ENCODE data around the gene SPOUT1. TPM values are rescaled to one million over a fixed set of nuclear protein-coding genes. Genes with fewer than 3 reads are reported as not detected.
A peak's percentile ranks its signal among the peaks of the same experiment; 100 is the strongest.
"Not testable (repeated sequence)": the region's sequence is repeated elsewhere in the genome, so short reads cannot be mapped to it uniquely, and the experiment has no call there.

SPOUT1 gene
- 10 to 100 TPM; 60.5 to 75.0 TPM for total RNA-seq

DNA sequence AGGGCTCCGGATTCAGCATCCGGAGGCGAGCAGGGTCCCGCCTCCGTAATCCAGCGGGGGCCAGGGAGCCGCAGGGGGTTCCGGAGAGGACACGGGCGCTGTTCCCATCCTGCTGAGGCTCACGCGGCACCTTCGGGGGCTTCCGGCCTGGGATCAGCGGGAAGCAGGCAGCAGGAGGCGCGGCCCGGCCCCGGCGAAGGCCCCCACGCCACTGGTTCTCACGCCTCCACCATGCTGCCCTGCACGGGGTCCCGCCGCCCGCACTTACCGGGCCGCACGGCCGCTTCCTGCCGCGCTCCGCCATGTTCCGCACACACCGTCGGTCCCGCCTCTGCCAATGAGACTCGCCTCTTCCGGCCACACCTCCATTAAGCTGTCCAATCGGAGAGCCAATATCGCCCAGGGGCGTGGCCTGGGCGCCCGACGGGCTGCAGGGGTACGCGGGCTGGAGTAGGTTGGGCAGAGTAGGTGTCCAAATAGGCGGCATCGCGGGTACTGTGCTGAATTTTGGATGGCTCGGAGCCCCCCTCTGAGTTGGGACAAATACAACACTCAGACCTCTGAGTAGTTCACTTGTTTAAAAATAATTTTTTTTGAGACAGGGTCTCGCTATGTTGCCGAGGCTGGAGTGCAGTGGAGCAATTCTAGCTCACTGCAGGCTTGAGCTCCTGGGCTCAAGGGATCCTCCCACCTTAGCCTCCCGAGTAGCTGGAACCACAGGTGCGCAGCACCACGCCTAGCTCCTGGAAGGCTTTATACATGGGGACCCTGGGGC lies at the start of gene SPOUT1:
Gene SPOUT1, minus strand, starts transcription at position 318 of the 775 bp plus-strand sequence. Its CDS starts 14 bp downstream, at position 304.
- Mint-ChIP-seq H3K27ac (peak within 1 kb of the TSS; percentile 92), H3K4me1 (peaks cover 26% of the 10 kb centered on the region), H3K9me3 (no peaks in the 10 kb centered on the region), H3K4me3 (peak within 1 kb of the TSS; percentile 94), H3K36me3 (ENCODE audit: low read depth) (peaks cover 28% of the 10 kb centered on the region), H3K27me3 (no peaks in the 10 kb centered on the region)
- peak; percentile 96 for DNase-seq
- POLR2A ChIA-PET: interaction anchor here (1.0 kb wide), 1 partner anchor 11 kb away, joined by 12 read pairs; the partner anchor contains the start of gene ENDOG
- CTCF ChIA-PET: interaction anchor here (0.8 to 1.8 kb wide), 7 partner anchors 9 to 293 kb away, joined by 3 to 29 read pairs (median 4); partner anchors contain the start of gene ENDOG

- CTCF ChIA-PET: interaction anchor here (0.6 to 3.3 kb wide), 8 partner anchors 15 to 1716 kb away, joined by 3 to 11 read pairs (median 4); partner anchors contain the start of gene ENDOG
- Mint-ChIP-seq H3K27me3 (no peaks in the 10 kb centered on the region), H3K36me3 (ENCODE audit: low read depth) (peaks cover 12% of the 10 kb centered on the region), H3K27ac (no peak overlapping the region), H3K4me1 (peaks cover 32% of the 10 kb centered on the region), H3K9me3 (no peaks in the 10 kb centered on the region), H3K4me3 (no peak overlapping the region)
- POLR2A ChIA-PET: interaction anchor here (0.7 kb wide), 2 partner anchors 29 to 33 kb away, joined by 3 read pairs; no protein-coding TSS in a partner anchor
- DNase-seq: no peak
Measured at GRCh38 chr9:128877852-128878251, 48.3 kb upstream of the SPOUT1 start.

GRCh38 chr9:128870941-128871265 lies 41.3 kb upstream of the SPOUT1 start:
- H3K36me3 Mint-ChIP-seq (ENCODE audit: low read depth); POLR2A ChIA-PET: not testable (repeated sequence)
- CTCF ChIA-PET: interaction anchor here (0.6 to 1.5 kb wide), 5 partner anchors 9 to 75 kb away, joined by 3 to 7 read pairs (median 6); partner anchors contain the start of genes KYAT1 and LRRC8A

DNA sequence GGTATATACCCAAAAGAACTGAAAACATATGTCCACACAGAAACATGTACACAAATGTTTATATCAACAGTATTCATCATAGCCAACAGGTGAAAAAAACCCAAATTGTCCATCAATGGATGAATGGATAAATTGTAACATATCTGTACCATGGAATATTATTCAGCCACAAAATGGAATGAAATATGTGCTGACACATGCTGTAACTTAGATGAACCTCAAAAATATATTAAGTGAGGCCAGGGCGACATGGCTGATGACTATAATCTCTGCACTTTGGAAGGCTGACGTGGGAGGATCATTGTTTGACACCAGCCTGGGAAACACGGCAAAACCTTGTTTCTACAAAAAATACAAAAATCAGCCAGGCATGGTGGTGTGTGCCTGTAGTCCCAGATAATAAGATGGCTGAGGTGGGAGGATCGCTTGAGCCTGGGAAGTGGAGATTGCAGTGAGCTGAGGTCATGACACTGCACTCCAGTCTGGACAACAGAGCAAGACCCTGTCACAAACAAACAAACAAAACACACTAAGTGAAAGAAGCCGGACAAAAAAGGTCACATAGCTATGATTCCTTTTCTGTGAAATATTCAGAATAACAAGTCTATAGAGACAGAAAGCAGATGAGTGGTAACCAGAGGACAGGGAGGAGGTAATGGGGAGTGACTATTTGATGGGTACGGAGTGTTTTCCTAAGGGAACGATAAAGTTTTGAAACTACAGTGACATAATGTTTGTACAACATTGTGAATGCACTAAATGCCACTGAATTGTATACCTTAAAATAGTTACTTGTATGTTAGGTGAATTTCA lies 40.7 kb upstream of the SPOUT1 start:
- Mint-ChIP-seq H3K36me3 (ENCODE audit: low read depth) (peaks cover 2% of the 10 kb centered on the region), H3K9me3 (no peaks in the 10 kb centered on the region), H3K27me3 (no peaks in the 10 kb centered on the region), H3K27ac (no peak overlapping the region), H3K4me1 (peaks cover 7% of the 10 kb centered on the region), H3K4me3 (no peak overlapping the region)
- DNase-seq: no peak
- ChIA-PET CTCF (interaction anchor here (0.6 to 1.5 kb wide), 5 partner anchors 11 to 426 kb away, joined by 3 to 6 read pairs (median 5); partner anchors contain the start of genes KYAT1 and LRRC8A), POLR2A (no interaction called here)

More at GRCh38 chr9:128870941-128871265, 41.3 kb upstream of the SPOUT1 start:
- H3K4me3 Mint-ChIP-seq, DNase-seq, H3K4me1 Mint-ChIP-seq, H3K27ac Mint-ChIP-seq, H3K27me3 Mint-ChIP-seq, H3K9me3 Mint-ChIP-seq: not testable (repeated sequence)

DNA sequence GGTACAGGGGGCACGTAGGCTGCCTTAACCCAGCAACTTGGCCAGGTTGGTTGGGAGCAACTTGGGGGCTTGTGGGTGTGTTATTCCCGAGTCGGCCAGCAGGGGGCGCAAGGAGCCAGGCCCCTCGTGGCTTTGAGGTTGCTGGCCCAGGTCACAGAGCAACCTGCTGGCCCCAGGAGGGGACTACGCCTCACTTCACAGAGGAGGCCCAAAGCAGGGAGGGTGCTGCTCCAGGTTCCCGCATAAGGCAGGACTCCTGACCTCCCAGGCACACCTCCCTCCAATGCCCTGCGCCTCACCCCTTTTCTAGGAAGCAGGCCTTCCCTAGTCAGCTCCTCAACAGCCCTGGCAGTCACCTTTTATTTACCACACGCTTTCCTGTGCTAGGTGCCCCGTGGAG lies 34.1 kb upstream of the SPOUT1 start:
- POLR2A ChIA-PET: no interaction called here
- H3K4me1 Mint-ChIP-seq: peaks cover 11% of the 10 kb centered on the region
- CTCF ChIA-PET: interaction anchor here (1.0 to 1.8 kb wide), 5 partner anchors 16 to 142 kb away, joined by 3 to 5 read pairs (median 4); no protein-coding TSS in a partner anchor
- no peaks in the 10 kb centered on the region for H3K27me3 Mint-ChIP-seq
- H3K36me3 Mint-ChIP-seq (ENCODE audit: low read depth): no peaks in the 10 kb centered on the region
- H3K4me3 Mint-ChIP-seq: no peak overlapping the region
- peak; percentile 87 for DNase-seq
- no peaks in the 10 kb centered on the region for H3K9me3 Mint-ChIP-seq
- H3K27ac Mint-ChIP-seq: peak overlapping the region; percentile 76

DNA sequence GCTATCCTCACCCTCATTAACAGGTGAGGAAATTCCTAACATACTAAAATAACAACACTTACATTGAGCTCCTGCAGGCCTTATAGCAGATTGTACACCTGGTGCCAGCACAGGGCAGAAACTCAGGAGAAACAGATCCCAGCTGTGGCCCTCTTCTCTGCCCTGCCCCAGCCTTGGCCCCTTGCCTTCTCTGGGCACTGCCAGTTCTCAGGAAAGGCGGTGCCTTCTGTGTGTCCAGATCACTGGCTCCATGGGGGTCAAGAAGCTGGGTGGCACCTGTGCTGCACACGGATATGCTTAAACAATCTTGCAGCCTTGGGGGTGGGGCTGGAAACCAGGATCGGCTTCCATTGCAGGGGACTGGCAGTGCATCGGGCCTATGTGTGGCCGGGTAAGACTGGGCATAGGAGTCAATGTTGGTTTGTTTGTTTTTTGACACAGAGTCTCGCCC lies 32.8 kb upstream of the SPOUT1 start:
- Mint-ChIP-seq H3K4me1 (peaks cover 11% of the 10 kb centered on the region), H3K27ac (no peak overlapping the region), H3K27me3 (no peaks in the 10 kb centered on the region), H3K36me3 (ENCODE audit: low read depth) (no peaks in the 10 kb centered on the region), H3K9me3 (no peaks in the 10 kb centered on the region), H3K4me3 (no peak overlapping the region)
- POLR2A ChIA-PET: no interaction called here
- no peak for DNase-seq
- CTCF ChIA-PET: interaction anchor here (0.8 to 2.5 kb wide), 4 partner anchors 9 to 72 kb away, joined by 3 to 7 read pairs (median 4); no protein-coding TSS in a partner anchor

DNA sequence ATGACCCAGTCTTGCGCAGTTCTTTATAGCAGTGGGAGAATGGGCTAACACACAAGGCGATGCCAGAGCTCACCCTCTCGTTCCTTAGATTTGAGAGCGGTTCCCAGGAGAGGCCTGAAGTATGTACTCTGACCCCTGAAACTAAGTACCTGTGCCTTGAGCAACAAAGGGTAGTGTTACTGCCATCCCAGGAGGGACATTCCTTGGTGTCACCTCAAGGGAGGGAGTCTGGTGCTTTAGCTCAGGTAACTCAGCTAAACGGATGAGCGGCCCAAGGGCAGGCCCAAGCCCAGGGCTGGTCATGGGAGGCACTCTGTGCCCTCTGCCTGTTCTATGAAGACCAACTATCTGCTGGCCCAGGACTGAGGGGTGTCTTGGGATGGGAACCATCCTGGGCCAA lies 31.9 kb upstream of the SPOUT1 start:
- DNase-seq: no peak
- H3K4me3 Mint-ChIP-seq: no peak overlapping the region
- H3K9me3 Mint-ChIP-seq: no peaks in the 10 kb centered on the region
- ChIA-PET CTCF (interaction anchor here (1.0 to 2.5 kb wide), 4 partner anchors 9 to 152 kb away, joined by 3 to 7 read pairs (median 3); no protein-coding TSS in a partner anchor), POLR2A (no interaction called here)
- H3K27me3 Mint-ChIP-seq: no peaks in the 10 kb centered on the region
- H3K36me3 Mint-ChIP-seq (ENCODE audit: low read depth): no peaks in the 10 kb centered on the region
- peaks cover 11% of the 10 kb centered on the region for H3K4me1 Mint-ChIP-seq
- H3K27ac Mint-ChIP-seq: no peak overlapping the region

- DNase-seq: no peak
- Mint-ChIP-seq H3K27ac (no peak overlapping the region), H3K27me3 (no peaks in the 10 kb centered on the region), H3K9me3 (no peaks in the 10 kb centered on the region), H3K4me3 (no peak overlapping the region), H3K4me1 (peaks cover 11% of the 10 kb centered on the region), H3K36me3 (ENCODE audit: low read depth) (no peaks in the 10 kb centered on the region)
- ChIA-PET POLR2A (no interaction called here), CTCF (interaction anchor here (0.5 to 2.5 kb wide), 6 partner anchors 9 to 151 kb away, joined by 3 to 7 read pairs (median 3); partner anchors contain the start of gene SPOUT1)
Measured at GRCh38 chr9:128860937-128861336, 31.3 kb upstream of the SPOUT1 start.

GRCh38 chr9:128858476-128858875 lies 28.9 kb upstream of the SPOUT1 start:
- H3K27me3 Mint-ChIP-seq; DNase-seq; H3K36me3 Mint-ChIP-seq (ENCODE audit: low read depth); H3K27ac Mint-ChIP-seq; H3K9me3 Mint-ChIP-seq; H3K4me3 Mint-ChIP-seq; H3K4me1 Mint-ChIP-seq: not testable (repeated sequence)
- ChIA-PET CTCF (interaction anchor here (0.6 kb wide), 1 partner anchor 149 kb away, joined by 4 read pairs; no protein-coding TSS in a partner anchor), POLR2A (interaction anchor here (0.7 kb wide), 1 partner anchor 51 kb away, joined by 10 read pairs; no protein-coding TSS in a partner anchor)

- Mint-ChIP-seq H3K36me3 (ENCODE audit: low read depth) (peaks cover 14% of the 10 kb centered on the region), H3K9me3 (peaks cover 16% of the 10 kb centered on the region)
- POLR2A ChIA-PET, H3K27ac Mint-ChIP-seq, CTCF ChIA-PET, H3K4me1 Mint-ChIP-seq, H3K27me3 Mint-ChIP-seq, H3K4me3 Mint-ChIP-seq, DNase-seq: not testable (repeated sequence)
Measured at GRCh38 chr9:128854454-128854853, 24.9 kb upstream of the SPOUT1 start.

GRCh38 chr9:128852646-128853045 lies 23.1 kb upstream of the SPOUT1 start:
- POLR2A ChIA-PET, H3K4me1 Mint-ChIP-seq: not testable (repeated sequence)

DNA sequence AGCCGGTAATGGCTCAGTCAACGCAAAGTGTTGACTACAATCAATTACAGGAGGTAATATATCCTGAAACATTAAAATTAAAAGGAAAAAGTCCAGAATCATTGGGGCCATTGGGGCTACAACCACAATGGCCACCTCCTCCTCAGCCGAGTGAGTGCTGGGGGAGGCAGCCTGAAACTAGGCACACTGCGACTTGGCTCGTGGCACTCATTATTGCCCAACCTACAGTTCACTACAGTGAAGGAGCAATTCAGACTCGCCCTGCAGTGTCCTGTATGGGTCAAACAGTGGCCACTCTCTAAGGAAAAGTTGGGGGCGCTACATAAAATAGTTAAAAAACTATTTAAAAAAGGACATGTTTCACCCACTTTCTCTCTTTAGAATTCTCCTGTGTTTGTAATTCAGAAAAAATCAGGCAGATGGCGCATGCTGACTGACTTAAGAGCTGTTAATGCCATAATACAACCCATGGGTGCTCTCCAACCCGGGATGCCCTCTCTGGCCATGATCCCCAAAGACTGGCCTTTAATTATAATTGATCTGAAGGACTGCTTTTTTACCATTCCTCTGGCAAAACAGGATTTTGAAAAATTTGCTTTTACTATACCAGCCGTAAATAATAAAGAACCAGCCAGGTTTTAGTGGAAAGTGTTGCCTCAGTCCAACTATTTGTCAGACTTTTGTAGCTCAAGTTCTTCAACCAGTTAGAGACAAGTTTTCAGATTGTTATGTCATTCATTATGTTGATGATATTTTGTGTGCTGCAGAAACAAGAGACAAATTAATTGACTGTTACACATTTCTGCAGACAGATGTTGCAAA lies 22.4 kb upstream of the SPOUT1 start:
- peaks cover 14% of the 10 kb centered on the region for H3K36me3 Mint-ChIP-seq (ENCODE audit: low read depth)
- CTCF ChIA-PET: interaction anchor here (1.0 to 1.5 kb wide), 3 partner anchors 9 to 75 kb away, joined by 3 read pairs; no protein-coding TSS in a partner anchor

More at GRCh38 chr9:128852646-128853045, 23.1 kb upstream of the SPOUT1 start:
- not testable (repeated sequence) for H3K27ac Mint-ChIP-seq, H3K27me3 Mint-ChIP-seq, DNase-seq, H3K4me3 Mint-ChIP-seq
- Mint-ChIP-seq H3K36me3 (ENCODE audit: low read depth) (peaks cover 14% of the 10 kb centered on the region), H3K9me3 (peaks cover 18% of the 10 kb centered on the region)
- CTCF ChIA-PET: interaction anchor here (0.7 to 1.5 kb wide), 3 partner anchors 9 to 238 kb away, joined by 3 read pairs; no protein-coding TSS in a partner anchor

More for the DNA sequence above, 22.4 kb upstream of the SPOUT1 start:
- H3K27me3 Mint-ChIP-seq, POLR2A ChIA-PET, H3K4me1 Mint-ChIP-seq, H3K4me3 Mint-ChIP-seq, H3K27ac Mint-ChIP-seq: not testable (repeated sequence)
- DNase-seq: peak; percentile 44
- H3K9me3 Mint-ChIP-seq: peaks cover 19% of the 10 kb centered on the region

Data from activated CD4-positive, alpha-beta T cell treated with anti-CD3 and anti-CD28 coated beads, Interleukin-2, amount 10 ng/mL, durations not matched to agents 7 days and 5 days (primary cell).